ENCODE data around the gene NR3C1.

Gene NR3C1

DNA sequence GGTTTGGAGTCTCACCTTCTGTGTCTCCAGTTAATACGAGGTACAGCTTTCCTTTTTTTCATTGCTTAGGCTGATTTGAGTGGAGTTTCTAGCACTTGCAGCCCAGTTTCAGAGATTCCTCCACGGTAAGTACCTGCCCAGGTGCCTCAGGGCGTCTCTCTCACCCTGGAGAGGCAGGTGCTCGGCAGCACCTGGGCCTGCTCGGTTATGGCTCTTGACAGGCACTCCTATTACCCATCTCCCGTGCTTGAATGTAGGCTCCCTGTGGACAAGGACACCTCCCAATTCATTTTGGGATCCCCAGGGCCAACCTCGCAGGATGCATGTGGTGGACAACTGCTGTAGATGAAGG, 144.3 kb downstream of the NR3C1 start:
- no peak overlapping the region for H3K9ac ChIP-seq (ENCODE audit: low read depth, low read length)
- H3K9me3 ChIP-seq (ENCODE audit: control insufficient read depth, insufficient read depth, low read length), result no peaks in the 10 kb centered on the region
- H3K4me1 ChIP-seq (ENCODE audit: insufficient read depth, low read length), result no peaks in the 10 kb centered on the region
- no peaks in the 10 kb centered on the region for H3K36me3 ChIP-seq (ENCODE audit: insufficient read depth, low read length)

DNA sequence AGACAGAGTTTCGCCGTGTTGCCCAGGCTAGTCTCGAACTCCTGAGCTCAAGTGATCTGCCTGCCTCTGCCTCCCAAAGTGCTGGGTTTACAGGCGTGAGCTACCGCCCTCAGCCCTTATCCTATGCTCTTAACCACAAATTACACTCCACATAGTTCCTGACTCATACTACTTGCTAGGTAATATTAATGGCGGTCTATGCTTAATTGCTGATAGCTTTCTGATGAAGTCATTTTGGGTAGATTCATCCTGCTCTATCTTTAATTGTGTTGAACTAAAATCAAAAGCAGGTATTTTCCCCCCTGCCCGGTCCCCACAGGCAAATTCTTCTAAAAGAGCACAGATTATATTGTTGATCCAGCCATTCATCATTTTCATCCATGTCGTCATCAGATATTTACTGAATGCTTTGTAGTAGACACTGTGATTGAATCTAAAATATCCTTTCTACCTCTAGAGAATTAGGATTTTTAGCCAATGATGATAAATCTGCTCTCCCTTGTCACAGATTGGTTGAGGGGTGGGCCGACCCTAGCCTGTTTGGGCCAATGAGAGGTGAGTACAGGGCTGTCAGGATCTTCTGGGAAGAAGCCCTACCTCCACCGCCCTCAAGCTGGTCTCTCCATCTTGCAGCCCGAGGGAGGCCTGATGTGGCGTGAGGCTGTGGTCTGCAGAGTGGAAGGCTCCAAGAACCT, 144.8 kb downstream of the NR3C1 start:
- no peak overlapping the region for H3K9ac ChIP-seq (ENCODE audit: low read depth, low read length)
- H3K4me1 ChIP-seq (ENCODE audit: insufficient read depth, low read length), result no peaks in the 10 kb centered on the region
- H3K36me3 ChIP-seq (ENCODE audit: insufficient read depth, low read length), result no peaks in the 10 kb centered on the region
- no peaks in the 10 kb centered on the region for H3K9me3 ChIP-seq (ENCODE audit: control insufficient read depth, insufficient read depth, low read length)

- Histone ChIP-seq H3K9me3 (ENCODE audit: control insufficient read depth, insufficient read depth, low read length) (no peaks in the 10 kb centered on the region), H3K4me1 (ENCODE audit: insufficient read depth, low read length) (no peaks in the 10 kb centered on the region), H3K36me3 (ENCODE audit: insufficient read depth, low read length) (no peaks in the 10 kb centered on the region), H3K9ac (ENCODE audit: low read depth, low read length) (no peak overlapping the region)
Measured at GRCh38 chr5:143254819-143255218, 148.7 kb downstream of the NR3C1 start.

DNA sequence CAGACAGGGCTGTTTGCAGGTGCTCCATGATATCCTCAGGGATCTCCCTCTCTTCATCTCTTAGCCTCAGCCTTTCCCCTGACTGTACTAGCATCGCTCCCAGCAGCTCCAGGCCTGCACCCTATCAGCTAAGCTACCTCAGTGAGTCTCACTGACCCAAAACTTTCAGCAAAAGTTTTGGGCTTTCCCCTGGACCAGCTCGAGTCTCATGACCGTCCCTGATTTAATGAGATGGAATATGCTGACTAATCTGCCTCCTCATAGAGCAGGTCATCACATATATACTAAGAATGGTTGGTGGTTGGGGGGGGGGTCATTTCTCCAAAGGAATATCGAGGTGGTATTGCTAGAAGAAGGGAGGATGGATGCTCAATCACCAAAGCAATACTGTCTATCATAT, 151.5 kb downstream of the NR3C1 start:
- H3K9ac ChIP-seq (ENCODE audit: low read depth, low read length), result no peak overlapping the region
- no peaks in the 10 kb centered on the region for H3K4me1 ChIP-seq (ENCODE audit: insufficient read depth, low read length)
- no peaks in the 10 kb centered on the region for H3K9me3 ChIP-seq (ENCODE audit: control insufficient read depth, insufficient read depth, low read length)
- H3K36me3 ChIP-seq (ENCODE audit: insufficient read depth, low read length), result no peaks in the 10 kb centered on the region

DNA sequence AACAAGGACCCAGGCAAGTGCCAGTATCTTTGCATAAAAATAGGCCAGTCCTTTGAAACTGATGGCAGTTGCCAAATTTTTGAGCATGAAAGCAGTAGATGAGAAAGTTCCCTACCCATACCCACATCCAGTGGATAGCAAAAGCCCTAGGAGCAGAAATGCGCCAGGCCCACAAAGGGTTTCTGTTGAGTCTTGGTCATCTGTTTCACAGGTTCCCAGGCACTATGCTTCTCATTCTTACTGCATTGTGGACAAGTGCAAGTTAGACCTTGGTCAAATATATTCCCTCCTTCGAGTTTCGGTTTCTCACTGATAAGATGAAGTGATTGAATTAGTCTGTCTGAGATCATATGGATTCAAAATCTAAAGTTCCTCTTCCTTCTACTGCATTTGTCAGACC, 152.3 kb downstream of the NR3C1 start:
- no peak overlapping the region for H3K9ac ChIP-seq (ENCODE audit: low read depth, low read length)
- no peaks in the 10 kb centered on the region for H3K36me3 ChIP-seq (ENCODE audit: insufficient read depth, low read length)
- H3K4me1 ChIP-seq (ENCODE audit: insufficient read depth, low read length), result peaks cover 3% of the 10 kb centered on the region; the same call in 1 of the 2 replicates
- no peaks in the 10 kb centered on the region for H3K9me3 ChIP-seq (ENCODE audit: control insufficient read depth, insufficient read depth, low read length)

- Histone ChIP-seq H3K9me3 (ENCODE audit: control insufficient read depth, insufficient read depth, low read length) (no peaks in the 10 kb centered on the region), H3K4me1 (ENCODE audit: insufficient read depth, low read length) (peaks cover 5% of the 10 kb centered on the region; the same call in 1 of the 2 replicates), H3K36me3 (ENCODE audit: insufficient read depth, low read length) (no peaks in the 10 kb centered on the region; the same call in 1 of the 2 replicates), H3K9ac (ENCODE audit: low read depth, low read length) (no peak overlapping the region)
Measured at GRCh38 chr5:143249851-143250250, 153.6 kb downstream of the NR3C1 start.

DNA sequence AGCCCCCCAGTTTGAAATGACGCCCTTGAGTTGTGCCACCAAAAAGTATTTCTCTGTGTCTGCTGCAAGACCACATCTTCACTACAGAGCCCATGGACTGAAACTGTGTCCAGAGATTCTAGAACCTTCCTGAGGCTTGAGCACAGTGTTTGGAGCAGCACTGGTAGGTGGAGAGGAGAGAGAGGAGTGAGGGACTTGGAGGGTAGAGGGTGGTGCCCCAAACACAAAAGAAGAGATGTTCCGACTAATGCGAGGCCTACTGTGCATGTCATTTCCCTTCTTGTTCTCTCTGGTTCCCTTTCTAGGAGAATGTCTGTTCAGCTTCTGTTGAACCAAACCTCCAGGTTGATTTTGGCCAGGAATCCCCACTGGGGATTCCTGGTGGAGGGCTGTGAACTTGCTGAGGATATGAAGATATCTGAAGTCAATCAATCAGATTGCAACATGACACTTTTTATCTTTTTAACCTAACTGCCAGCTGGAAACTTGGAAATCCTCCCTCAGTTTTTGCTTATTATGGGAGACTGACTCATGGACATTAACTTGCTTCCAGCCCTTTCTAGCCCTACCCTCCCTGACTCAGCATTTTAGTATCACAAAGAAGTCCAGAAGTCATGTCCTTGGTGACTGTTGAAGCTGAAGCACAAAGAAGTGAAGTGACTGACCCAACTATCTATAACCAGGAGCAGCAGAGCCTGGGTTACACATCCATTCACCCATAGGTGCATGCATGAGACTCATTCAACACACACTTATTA, 154.5 kb downstream of the NR3C1 start:
- no peaks in the 10 kb centered on the region; the same call in 1 of the 2 replicates for H3K36me3 ChIP-seq (ENCODE audit: insufficient read depth, low read length)
- H3K9me3 ChIP-seq (ENCODE audit: control insufficient read depth, insufficient read depth, low read length), result no peaks in the 10 kb centered on the region
- H3K9ac ChIP-seq (ENCODE audit: low read depth, low read length), result no peak overlapping the region
- H3K4me1 ChIP-seq (ENCODE audit: insufficient read depth, low read length), result peaks cover 5% of the 10 kb centered on the region; the same call in 1 of the 2 replicates

DNA sequence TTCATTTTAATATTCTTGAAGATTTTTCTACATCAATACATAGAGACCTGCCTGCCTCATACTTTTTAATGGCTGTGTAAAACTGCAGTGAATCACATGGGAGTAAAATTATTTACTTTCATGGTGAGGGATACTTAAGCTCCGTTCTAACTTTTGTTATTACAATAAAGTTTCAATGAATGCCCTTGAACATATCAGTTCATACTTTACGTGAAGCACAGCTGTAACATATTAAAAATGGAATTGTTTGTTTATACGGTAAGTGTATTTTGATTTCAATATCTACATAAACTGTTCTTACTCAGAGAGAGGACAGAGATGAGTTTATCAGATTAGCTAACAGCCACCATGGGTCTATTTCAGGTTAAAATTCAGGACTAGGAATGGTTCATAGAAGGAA, 155.1 kb downstream of the NR3C1 start:
- Histone ChIP-seq H3K4me1 (ENCODE audit: insufficient read depth, low read length) (peaks cover 5% of the 10 kb centered on the region; the same call in 1 of the 2 replicates), H3K9me3 (ENCODE audit: control insufficient read depth, insufficient read depth, low read length) (no peaks in the 10 kb centered on the region), H3K36me3 (ENCODE audit: insufficient read depth, low read length) (no peaks in the 10 kb centered on the region; the same call in 1 of the 2 replicates), H3K9ac (ENCODE audit: low read depth, low read length) (no peak overlapping the region)

GRCh38 chr5:143247134-143247815, 156.2 kb downstream of the NR3C1 start:
- peaks cover 5% of the 10 kb centered on the region; the same call in 1 of the 2 replicates for H3K4me1 ChIP-seq (ENCODE audit: insufficient read depth, low read length)
- no peak overlapping the region for H3K9ac ChIP-seq (ENCODE audit: low read depth, low read length)
- H3K9me3 ChIP-seq (ENCODE audit: control insufficient read depth, insufficient read depth, low read length), result no peaks in the 10 kb centered on the region
- no peaks in the 10 kb centered on the region; the same call in 1 of the 2 replicates for H3K36me3 ChIP-seq (ENCODE audit: insufficient read depth, low read length)

DNA sequence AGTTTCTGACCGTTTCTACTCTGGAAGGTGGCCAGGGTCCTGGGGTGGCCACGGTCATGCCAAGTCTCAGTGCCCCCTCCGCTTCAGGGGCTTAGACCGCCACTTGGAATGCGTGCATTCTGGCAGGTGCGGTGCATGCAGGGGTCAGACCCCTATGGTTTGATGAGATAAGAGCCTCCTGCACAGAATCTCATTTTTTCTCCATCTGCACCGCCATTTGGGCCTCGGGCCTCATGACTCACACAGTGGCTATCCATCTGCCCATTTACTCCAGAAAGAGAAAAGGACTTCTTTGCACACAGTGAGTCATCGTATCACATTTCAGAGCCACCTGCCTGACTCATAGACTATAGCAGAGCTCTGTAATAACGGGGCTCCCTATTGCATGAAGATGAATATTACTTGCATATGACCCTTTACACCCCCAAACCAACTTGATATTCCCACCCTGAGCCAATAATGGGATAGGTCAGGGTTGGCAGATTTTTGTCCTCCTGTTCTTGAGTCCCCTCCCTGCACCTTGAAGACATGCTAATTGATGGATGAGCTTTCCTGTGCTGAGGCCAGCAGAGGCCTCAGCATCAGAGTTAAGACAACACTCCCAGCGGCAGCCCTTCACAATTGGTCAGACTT, 157.4 kb downstream of the NR3C1 start:
- peaks cover 5% of the 10 kb centered on the region; the same call in 1 of the 2 replicates for H3K4me1 ChIP-seq (ENCODE audit: insufficient read depth, low read length)
- H3K36me3 ChIP-seq (ENCODE audit: insufficient read depth, low read length), result no peaks in the 10 kb centered on the region; the same call in 1 of the 2 replicates
- H3K9me3 ChIP-seq (ENCODE audit: control insufficient read depth, insufficient read depth, low read length), result no peaks in the 10 kb centered on the region
- no peak overlapping the region for H3K9ac ChIP-seq (ENCODE audit: low read depth, low read length)

DNA sequence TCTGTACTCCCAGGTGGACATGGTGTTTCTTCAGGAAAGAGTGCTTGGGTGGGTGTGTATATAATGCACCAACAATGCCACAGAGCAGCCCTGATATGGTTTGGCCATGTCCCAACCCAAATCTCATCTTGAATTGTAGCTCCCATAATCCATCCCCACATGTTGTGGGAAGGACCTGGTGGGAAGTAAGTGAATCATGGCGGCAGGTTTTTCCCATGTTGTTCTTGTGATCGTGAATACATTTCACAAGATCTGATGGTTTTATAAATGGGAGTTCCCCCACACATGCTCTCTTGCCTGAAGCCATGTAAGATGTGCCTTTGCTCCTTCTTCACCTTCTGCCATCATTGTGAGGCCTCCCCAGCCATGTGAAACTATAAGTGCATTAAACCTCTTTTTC, 158.5 kb downstream of the NR3C1 start:
- H3K36me3 ChIP-seq (ENCODE audit: insufficient read depth, low read length), result no peaks in the 10 kb centered on the region; the same call in 1 of the 2 replicates
- H3K4me1 ChIP-seq (ENCODE audit: insufficient read depth, low read length), result peaks cover 6% of the 10 kb centered on the region; the same call in 1 of the 2 replicates
- H3K9ac ChIP-seq (ENCODE audit: low read depth, low read length), result no peak overlapping the region

DNA sequence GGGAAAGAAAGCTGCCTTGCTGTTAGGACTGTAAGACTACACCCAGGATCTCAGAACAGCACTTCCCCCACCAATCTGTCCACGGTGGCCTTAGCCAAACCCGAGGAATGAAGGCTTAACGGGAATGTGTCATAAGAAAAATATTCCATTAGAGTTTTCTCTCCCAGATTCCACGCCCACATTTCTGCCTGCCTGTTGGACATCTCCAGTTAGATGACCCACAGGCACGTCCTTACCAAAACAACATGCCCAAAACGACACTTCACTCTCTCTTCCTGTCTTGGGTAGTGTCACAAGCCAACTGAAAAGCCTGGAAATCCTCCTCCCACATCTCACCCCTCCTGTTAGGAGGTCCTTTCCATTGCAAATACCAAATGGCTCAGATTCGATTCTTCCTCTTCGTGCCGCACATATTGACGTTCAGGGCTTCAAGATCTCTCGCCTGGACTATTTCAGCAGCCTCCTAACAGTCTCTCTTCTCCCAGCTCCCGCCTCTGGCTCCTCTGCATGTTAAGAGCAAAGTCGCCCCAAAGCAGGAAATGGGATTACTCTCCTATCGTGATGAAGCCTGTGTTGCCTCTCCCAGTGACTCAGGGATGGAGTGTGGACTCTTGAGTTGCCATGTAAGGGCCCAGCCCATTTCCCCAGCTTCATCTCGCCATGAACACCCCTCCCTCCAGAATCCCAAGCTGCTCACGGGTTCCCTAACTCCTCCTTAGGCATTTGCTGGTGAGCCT, 159.3 kb downstream of the NR3C1 start:
- no peak overlapping the region for H3K9ac ChIP-seq (ENCODE audit: low read depth, low read length)

More for the DNA sequence above, 158.5 kb downstream of the NR3C1 start:
- H3K9me3 ChIP-seq (ENCODE audit: control insufficient read depth, insufficient read depth, low read length), result no peaks in the 10 kb centered on the region

GRCh38 chr5:143243103-143243502, 160.4 kb downstream of the NR3C1 start:
- no peaks in the 10 kb centered on the region; the same call in 1 of the 2 replicates for H3K36me3 ChIP-seq (ENCODE audit: insufficient read depth, low read length)
- no peaks in the 10 kb centered on the region for H3K9me3 ChIP-seq (ENCODE audit: control insufficient read depth, insufficient read depth, low read length)
- H3K4me1 ChIP-seq (ENCODE audit: insufficient read depth, low read length), result peaks cover 8% of the 10 kb centered on the region; the same call in 1 of the 2 replicates
- H3K9ac ChIP-seq (ENCODE audit: low read depth, low read length), result no peak overlapping the region

More for the DNA sequence above, 159.3 kb downstream of the NR3C1 start:
- Histone ChIP-seq H3K9me3 (ENCODE audit: control insufficient read depth, insufficient read depth, low read length) (no peaks in the 10 kb centered on the region), H3K4me1 (ENCODE audit: insufficient read depth, low read length) (peaks cover 8% of the 10 kb centered on the region; the same call in 1 of the 2 replicates), H3K36me3 (ENCODE audit: insufficient read depth, low read length) (no peaks in the 10 kb centered on the region; the same call in 1 of the 2 replicates)
